Smooth muscle cell (in vitro differentiated cells): ENCODE measurements around the gene PLOD1. TPM values are rescaled to one million over a fixed set of nuclear protein-coding genes. Genes with fewer than 3 reads are reported as not detected.

Source experiments
- DNase-seq: peaks from one replicate; lab custom pipeline; 2025; ENCODE audit not compliant: unreplicated experiment; lab: John Stamatoyannopoulos, UW
- H2AFZ ChIP-seq: fragments of 200-600 bp; sonication (generic); 2 replicates; pipeline ENCODE4 v1.6.0; 2016; ENCODE audit warnings: antibody characterized with exemption, low read depth, mild to moderate bottlenecking
- H3F3A ChIP-seq: fragments of 200-600 bp; sonication (generic); 2 replicates; pipeline ENCODE4 v1.6.0; 2017; ENCODE audit warnings: antibody characterized with exemption, low read depth
- H3K27ac ChIP-seq: fragments of 200-600 bp; sonication (generic); 2 replicates; pipeline ENCODE4 v1.5.1; 2016; ENCODE audit warnings: low read depth, mild to moderate bottlenecking
- H3K27me3 ChIP-seq: fragments of 200-600 bp; sonication (generic); 2 replicates; pipeline ENCODE4 v1.6.1; 2016; ENCODE audit warnings: low read depth, mild to moderate bottlenecking
- H3K36me3 ChIP-seq: fragments of 200-600 bp; sonication (generic); 2 replicates; pipeline ENCODE4 v1.5.1; 2016; ENCODE audit warnings: low read depth
- H3K4me1 ChIP-seq: fragments of 200-600 bp; sonication (generic); 2 replicates; pipeline ENCODE4 v1.5.1; 2016; ENCODE audit warnings: low read depth
- H3K4me2 ChIP-seq: fragments of 200-600 bp; sonication (generic); 2 replicates; pipeline ENCODE4 v1.6.0; 2016; ENCODE audit warnings: mild to moderate bottlenecking
- H3K4me3 ChIP-seq: fragments of 200-600 bp; sonication (generic); 2 replicates; pipeline ENCODE4 v1.5.1; 2016; ENCODE audit warnings: mild to moderate bottlenecking
- H3K79me2 ChIP-seq: fragments of 200-600 bp; sonication (generic); 2 replicates; pipeline ENCODE4 v1.6.0; 2016; ENCODE audit warnings: low read depth, mild to moderate bottlenecking
- H3K9ac ChIP-seq: fragments of 200-600 bp; sonication (generic); 2 replicates; pipeline ENCODE4 v1.6.0; 2016; ENCODE audit warnings: low read depth
- H3K9me3 ChIP-seq: fragments of 200-600 bp; sonication (generic); replicated peaks from 2 replicates; pipeline ENCODE4 v1.5.1; 2016; ENCODE audit warnings: low read depth
- H4K20me1 ChIP-seq: fragments of 200-600 bp; sonication (generic); 2 replicates; pipeline ENCODE4 v1.6.0; 2016; ENCODE audit warnings: low read depth
- CTCF ChIP-seq: fragments of 200-600 bp; sonication (generic); IDR thresholded peaks from 2 replicates; pipeline ENCODE4 v1.5.1; 2017; ENCODE audit warnings: borderline replicate concordance, mild to moderate bottlenecking, antibody characterized with exemption; ENCODE audit not compliant: insufficient read depth, poor library complexity, severe bottlenecking
- WGBS: methylation state at CpG from one replicate; pipeline ENCODE4 v1.1.7; 2016; ENCODE audit warnings: low lambda C conversion rate; 5-methylcytosine and 5-hydroxymethylcytosine counted together
- polyA plus RNA-seq: library from polyadenylated mRNA; unstranded; fragments of >200 nt; fragmentation: Nextera tagmentation; extraction: Ambion mirVana; gene quantifications from 2 replicates; pipeline ENCODE4 v1.2.1, GENCODE V29; 2016
- total RNA-seq: library from RNA; depleted of rRNA; stranded (reverse); fragments of >200 nt; gene quantifications from 2 replicates; pipeline ENCODE4 v1.2.3, GENCODE V29; 2014

Gene PLOD1
- total and polyA plus RNA-seq, 2 experiments from 2014 or later = 292 to 559 TPM

- WGBS = 93% methylated on average over 11 of the region's 11 CpGs
Measured at GRCh38 chr1:11952455-11953109, 18.1 kb downstream of the PLOD1 start.

GRCh38 chr1:11955221-11955620 lies 20.7 kb downstream of the PLOD1 start:
- Histone ChIP-seq H3K4me3 (no peak overlapping the region), H3K79me2 (no peaks in the 10 kb centered on the region), H3K27me3 (no peaks in the 10 kb centered on the region), H3K4me1 (no peaks in the 10 kb centered on the region), H3K36me3 (peaks cover 5% of the 10 kb centered on the region), H3K9me3 (no peaks in the 10 kb centered on the region), H3K4me2 (no peak overlapping the region), H3K9ac (no peak overlapping the region), H4K20me1 (peaks cover 10% of the 10 kb centered on the region), H2AFZ (no peak overlapping the region), H3K27ac (no peak overlapping the region), H3F3A (no peaks in the 10 kb centered on the region)
- no peak for TF ChIP-seq CTCF
- DNase-seq = no peak
- 88% methylated on average over 6 of the region's 6 CpGs for WGBS

More at GRCh38 chr1:11952455-11953109, 18.1 kb downstream of the PLOD1 start:
- Histone ChIP-seq H3K4me2 (no peak overlapping the region), H3K4me1 (no peaks in the 10 kb centered on the region), H3K4me3 (no peak overlapping the region), H3F3A (no peaks in the 10 kb centered on the region), H3K9me3 (no peaks in the 10 kb centered on the region), H3K36me3 (peaks cover 11% of the 10 kb centered on the region), H4K20me1 (no peaks in the 10 kb centered on the region), H3K27me3 (no peaks in the 10 kb centered on the region), H3K9ac (no peak overlapping the region), H3K27ac (no peak overlapping the region), H3K79me2 (no peaks in the 10 kb centered on the region), H2AFZ (no peak overlapping the region)
- DNase-seq = no peak
- no peak for TF ChIP-seq CTCF

GRCh38 chr1:11957398-11957797 lies 22.9 kb downstream of the PLOD1 start:
- H3F3A ChIP-seq = no peaks in the 10 kb centered on the region
- no peak overlapping the region for H3K4me2 ChIP-seq
- H3K9me3 ChIP-seq = no peaks in the 10 kb centered on the region
- no peak overlapping the region for H3K9ac ChIP-seq
- H4K20me1 ChIP-seq = peaks cover 17% of the 10 kb centered on the region
- no peak overlapping the region for H2AFZ ChIP-seq
- 94% methylated on average over 5 of the region's 5 CpGs for WGBS
- no peak overlapping the region for H3K27ac ChIP-seq
- TF ChIP-seq CTCF = no peak
- H3K4me1 ChIP-seq = no peaks in the 10 kb centered on the region
- H3K36me3 ChIP-seq = no peaks in the 10 kb centered on the region
- H3K79me2 ChIP-seq = no peaks in the 10 kb centered on the region
- no peak overlapping the region for H3K4me3 ChIP-seq
- DNase-seq = no peak
- H3K27me3 ChIP-seq = no peaks in the 10 kb centered on the region

GRCh38 chr1:11957897-11958296 lies 23.4 kb downstream of the PLOD1 start:
- no peak for DNase-seq
- Histone ChIP-seq H3K9me3 (no peaks in the 10 kb centered on the region), H3K4me2 (no peak overlapping the region), H3K27ac (no peak overlapping the region), H3F3A (no peaks in the 10 kb centered on the region), H3K79me2 (no peaks in the 10 kb centered on the region), H4K20me1 (peaks cover 17% of the 10 kb centered on the region), H3K36me3 (no peaks in the 10 kb centered on the region), H3K4me3 (no peak overlapping the region), H3K4me1 (no peaks in the 10 kb centered on the region), H3K9ac (no peak overlapping the region), H2AFZ (no peak overlapping the region), H3K27me3 (no peaks in the 10 kb centered on the region)
- WGBS = 93% methylated on average over 12 of the region's 12 CpGs
- TF ChIP-seq CTCF = no peak
